OCI-LY3 (cell line): ENCODE data around the gene DDX23.

Experiments
- CTCF ChIP-seq: fragments of 200-600, 300-600 bp; sonication (generic); IDR thresholded peaks from 2 replicates; pipeline ENCODE4 v1.5.1; 2014; ENCODE audit warnings: antibody characterized with exemption, low read length, low read depth
- EZH2phosphoT487 ChIP-seq: fragments of 200-600 bp; shearing (Covaris generic); IDR thresholded peaks from 2 replicates; pipeline ENCODE4 v1.6.1; 2018; ENCODE audit warnings: antibody characterized with exemption, mixed run types, low read depth

GRCh38 chr12:48894271-48894670, 42.3 kb upstream of the DDX23 start:
- TF ChIP-seq CTCF (no peak), EZH2phosphoT487 (no peak)
